Type B pancreatic cell (in vitro differentiated cells): ENCODE data around the gene HGS. TPM values are rescaled to one million over a fixed set of nuclear protein-coding genes. Genes with fewer than 3 reads are reported as not detected.
A peak's percentile ranks its signal among the peaks of the same experiment; 100 is the strongest.
"Not testable (repeated sequence)": the region's sequence is repeated elsewhere in the genome, so short reads cannot be mapped to it uniquely, and the experiment has no call there.

Experiments used
- DNase-seq: peaks from one replicate; pipeline ENCODE4 v3.0.0; 2021; ENCODE audit warnings: mixed read lengths; ENCODE audit not compliant: unreplicated experiment; ENCODE audit errors: extremely low spot score
- H3K27ac Mint-ChIP-seq: 2 replicates; pipeline ENCODE4 v1.8.0; 2021; ENCODE audit warnings: mild to moderate bottlenecking, mixed read lengths
- H3K27me3 Mint-ChIP-seq: 2 replicates; pipeline ENCODE4 v1.8.0; 2021; ENCODE audit warnings: mixed read lengths
- H3K36me3 Mint-ChIP-seq: 2 replicates; pipeline ENCODE4 v1.8.0; 2021; ENCODE audit warnings: mixed read lengths
- H3K4me1 Mint-ChIP-seq: one replicate; pipeline ENCODE4 v1.8.0; 2021; ENCODE audit warnings: mixed read lengths; ENCODE audit not compliant: unreplicated experiment
- H3K4me3 Mint-ChIP-seq: 2 replicates; pipeline ENCODE4 v1.8.0; 2021; ENCODE audit warnings: mild to moderate bottlenecking, mixed read lengths
- H3K9me3 Mint-ChIP-seq: 2 replicates; pipeline ENCODE4 v1.8.0; 2021; ENCODE audit warnings: mixed read lengths
- CTCF ChIP-seq: fragments of 200-600 bp; sonication (generic); conservative IDR thresholded peaks from 2 replicates; pipeline ENCODE4 v1.5.0; 2021; ENCODE audit warnings: antibody characterized with exemption, mild to moderate bottlenecking
- total RNA-seq: library from RNA; stranded (reverse); gene quantifications from 2 replicates; pipeline ENCODE4 v1.2.1, GENCODE V29; 2021; ENCODE audit warnings: low replicate concordance

Gene HGS
- total RNA-seq, 1 donor from 2014 or later = 115 TPM

GRCh38 chr17:81737947-81738800 lies 54.4 kb downstream of the HGS start:
- peaks cover 3% of the 10 kb centered on the region for H3K4me1 Mint-ChIP-seq
- TF ChIP-seq CTCF = no peak
- H3K27ac Mint-ChIP-seq = no peak overlapping the region
- no peak overlapping the region for H3K4me3 Mint-ChIP-seq
- H3K9me3 Mint-ChIP-seq = no peaks in the 10 kb centered on the region
- H3K36me3 Mint-ChIP-seq = no peaks in the 10 kb centered on the region
- H3K27me3 Mint-ChIP-seq = peaks cover 10% of the 10 kb centered on the region
- no peak for DNase-seq

DNA sequence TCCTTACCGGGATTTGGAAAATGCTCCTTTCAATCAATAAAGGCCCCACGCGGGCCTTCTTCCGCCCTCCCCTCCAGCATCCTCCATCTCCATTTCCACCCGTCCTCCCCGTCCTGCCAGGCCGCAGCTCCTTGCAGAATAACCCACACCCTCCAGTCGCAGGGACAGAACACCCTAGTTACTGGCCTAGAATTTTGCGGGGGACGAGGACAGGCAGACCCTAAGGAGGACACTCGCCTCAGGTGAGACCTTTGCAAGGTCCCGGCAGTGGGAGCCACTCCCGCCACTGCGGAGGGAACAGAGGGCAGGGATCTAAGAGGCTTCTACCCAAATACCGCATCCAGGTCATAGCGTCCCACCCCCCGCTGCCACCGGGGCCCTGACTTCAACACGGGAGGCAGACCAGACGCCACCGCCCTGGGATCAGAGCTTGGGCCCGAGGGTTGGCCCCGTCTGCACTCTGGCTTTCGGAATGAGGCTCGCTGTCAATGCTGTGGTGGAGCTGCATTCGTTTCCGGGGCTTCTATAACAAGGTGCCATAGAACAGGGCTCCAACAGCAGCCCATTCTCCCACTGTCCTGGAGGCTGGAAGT lies 55.1 kb downstream of the HGS start:
- peak; percentile 67 for DNase-seq
- no peak for TF ChIP-seq CTCF
- Mint-ChIP-seq H3K27ac (no peak overlapping the region), H3K4me3 (no peak overlapping the region), H3K36me3 (no peaks in the 10 kb centered on the region), H3K4me1 (no peaks in the 10 kb centered on the region), H3K9me3 (no peaks in the 10 kb centered on the region), H3K27me3 (peaks cover 7% of the 10 kb centered on the region)

- H3K9me3 Mint-ChIP-seq, H3K36me3 Mint-ChIP-seq, H3K27ac Mint-ChIP-seq, H3K27me3 Mint-ChIP-seq, H3K4me3 Mint-ChIP-seq, H3K4me1 Mint-ChIP-seq, DNase-seq: not testable (repeated sequence)
Observed at GRCh38 chr17:81739593-81739992, 55.8 kb downstream of the HGS start.

- no peak for TF ChIP-seq CTCF
- DNase-seq = no peak
- Mint-ChIP-seq H3K4me3 (no peak overlapping the region), H3K36me3 (no peaks in the 10 kb centered on the region), H3K27ac (no peak overlapping the region), H3K4me1 (no peaks in the 10 kb centered on the region), H3K9me3 (no peaks in the 10 kb centered on the region), H3K27me3 (peaks cover 7% of the 10 kb centered on the region)
Observed at GRCh38 chr17:81740395-81740961, 56.7 kb downstream of the HGS start.

- no peak for TF ChIP-seq CTCF
- Mint-ChIP-seq H3K27ac (no peak overlapping the region), H3K4me3 (no peak overlapping the region), H3K9me3 (no peaks in the 10 kb centered on the region), H3K27me3 (peaks cover 3% of the 10 kb centered on the region), H3K4me1 (no peaks in the 10 kb centered on the region), H3K36me3 (no peaks in the 10 kb centered on the region)
- DNase-seq = peak; percentile 71
Observed at GRCh38 chr17:81741049-81741593, 57.3 kb downstream of the HGS start.
